Measurements from ENCODE around the gene IGSF21.

The IGSF21 gene

DNA sequence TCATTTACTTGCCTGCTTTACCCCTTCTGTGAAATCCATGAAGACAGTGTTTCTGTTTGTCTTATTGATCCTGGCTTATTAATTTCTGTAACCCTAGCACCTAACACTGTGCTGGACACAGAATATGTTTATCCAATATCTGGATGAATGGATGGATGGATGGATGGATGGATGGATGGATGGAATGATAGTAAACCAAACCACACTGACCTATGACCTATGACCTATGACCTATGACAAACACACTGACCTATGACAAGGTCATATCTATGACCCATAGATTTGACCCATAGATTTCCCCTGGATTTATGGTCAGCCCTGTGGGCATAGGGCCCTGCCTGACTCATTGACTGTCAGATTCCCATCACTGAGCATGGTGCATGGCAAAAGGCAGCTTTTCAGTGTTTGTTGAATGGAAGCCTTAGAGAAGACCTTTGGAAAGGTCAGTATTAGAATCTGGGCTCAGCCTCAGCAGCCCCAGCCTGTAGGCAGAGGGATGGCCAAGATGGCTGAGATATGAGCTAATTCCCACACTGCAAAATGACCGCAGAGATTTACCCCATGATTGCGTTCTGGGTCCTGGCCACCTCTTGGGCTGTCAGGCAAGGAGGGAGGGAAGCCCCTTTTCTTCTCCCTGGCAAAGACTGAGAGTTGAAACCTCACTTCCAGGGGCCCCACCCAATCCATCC lies 24.6 kb downstream of the IGSF21 start:
- DNase-seq (ENCODE audit: low read depth), result no peak
- TF ChIP-seq, protein P1, sequence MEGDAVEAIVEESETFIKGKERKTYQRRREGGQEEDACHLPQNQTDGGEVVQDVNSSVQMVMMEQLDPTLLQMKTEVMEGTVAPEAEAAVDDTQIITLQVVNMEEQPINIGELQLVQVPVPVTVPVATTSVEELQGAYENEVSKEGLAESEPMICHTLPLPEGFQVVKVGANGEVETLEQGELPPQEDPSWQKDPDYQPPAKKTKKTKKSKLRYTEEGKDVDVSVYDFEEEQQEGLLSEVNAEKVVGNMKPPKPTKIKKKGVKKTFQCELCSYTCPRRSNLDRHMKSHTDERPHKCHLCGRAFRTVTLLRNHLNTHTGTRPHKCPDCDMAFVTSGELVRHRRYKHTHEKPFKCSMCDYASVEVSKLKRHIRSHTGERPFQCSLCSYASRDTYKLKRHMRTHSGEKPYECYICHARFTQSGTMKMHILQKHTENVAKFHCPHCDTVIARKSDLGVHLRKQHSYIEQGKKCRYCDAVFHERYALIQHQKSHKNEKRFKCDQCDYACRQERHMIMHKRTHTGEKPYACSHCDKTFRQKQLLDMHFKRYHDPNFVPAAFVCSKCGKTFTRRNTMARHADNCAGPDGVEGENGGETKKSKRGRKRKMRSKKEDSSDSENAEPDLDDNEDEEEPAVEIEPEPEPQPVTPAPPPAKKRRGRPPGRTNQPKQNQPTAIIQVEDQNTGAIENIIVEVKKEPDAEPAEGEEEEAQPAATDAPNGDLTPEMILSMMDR (IDR thresholded peaks at IDR 0.05; ENCODE audit: insufficient read depth, low read depth, low read length, missing control alignments), result no peak

GRCh38 chr1:18132711-18133541 lies 25.3 kb downstream of the IGSF21 start:
- no peak for DNase-seq (ENCODE audit: low read depth)
- TF ChIP-seq, protein P1 (IDR thresholded peaks at IDR 0.05; ENCODE audit: insufficient read depth, low read depth, low read length, missing control alignments), result no peak
- no peak overlapping the region for H3K4me3 ChIP-seq (ENCODE audit: low read depth, low read length)

More for the DNA sequence above, 24.6 kb downstream of the IGSF21 start:
- H3K4me3 ChIP-seq (ENCODE audit: low read depth, low read length), result no peak overlapping the region

DNA sequence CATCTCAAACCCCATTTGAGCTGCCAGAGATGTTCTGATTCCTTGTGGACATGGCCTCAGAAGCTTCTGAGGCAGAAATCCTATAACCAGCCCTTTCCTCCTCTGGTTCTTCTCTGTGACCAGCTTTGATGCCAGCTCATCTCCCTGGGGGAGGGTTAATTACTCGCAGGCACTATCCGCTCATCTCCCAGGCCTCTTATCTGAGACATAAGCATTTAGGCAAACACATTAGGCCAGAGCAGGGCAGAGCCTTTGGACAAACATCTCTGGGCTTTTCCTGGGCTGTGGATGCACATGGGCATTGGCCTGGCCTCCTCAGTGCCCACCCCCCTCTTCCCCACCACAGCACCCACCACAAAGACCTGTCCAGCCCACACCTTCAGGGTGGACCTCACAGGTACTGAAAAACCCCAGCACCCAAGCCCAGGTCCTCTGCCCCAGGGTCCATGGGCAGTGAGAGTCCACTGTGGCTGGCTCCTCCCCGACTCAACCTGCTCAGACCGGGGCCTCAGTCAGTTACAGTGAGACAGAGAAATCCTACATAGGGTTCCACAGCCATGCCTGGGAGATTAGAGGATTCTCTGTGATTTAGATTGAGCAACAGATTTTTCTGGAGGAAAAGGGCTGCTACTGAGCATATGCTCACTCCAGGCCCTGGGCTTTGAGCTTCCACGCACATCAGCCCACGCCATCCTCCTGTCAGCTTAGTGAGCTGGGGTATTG lies 26.9 kb downstream of the IGSF21 start:
- DNase-seq (ENCODE audit: low read depth), result no peak
- H3K4me3 ChIP-seq (ENCODE audit: low read depth, low read length), result no peak overlapping the region
- TF ChIP-seq, protein P1 (IDR thresholded peaks at IDR 0.05; ENCODE audit: insufficient read depth, low read depth, low read length, missing control alignments), result no peak

GRCh38 chr1:18137759-18138345 lies 30.3 kb downstream of the IGSF21 start:
- TF ChIP-seq, protein P1 (IDR thresholded peaks at IDR 0.05; ENCODE audit: insufficient read depth, low read depth, low read length, missing control alignments), result no peak
- no peak for DNase-seq (ENCODE audit: low read depth)
- H3K4me3 ChIP-seq (ENCODE audit: low read depth, low read length), result no peak overlapping the region

GRCh38 chr1:18139198-18139981 lies 31.8 kb downstream of the IGSF21 start:
- TF ChIP-seq, protein P1 (IDR thresholded peaks at IDR 0.05; ENCODE audit: insufficient read depth, low read depth, low read length, missing control alignments), result no peak
- H3K4me3 ChIP-seq (ENCODE audit: low read depth, low read length), result no peak overlapping the region
- no peak for DNase-seq (ENCODE audit: low read depth)

GRCh38 chr1:18140411-18140810 lies 32.8 kb downstream of the IGSF21 start:
- TF ChIP-seq, protein P1 (IDR thresholded peaks at IDR 0.05; ENCODE audit: insufficient read depth, low read depth, low read length, missing control alignments), result no peak
- no peak for DNase-seq (ENCODE audit: low read depth)
- no peak overlapping the region for H3K4me3 ChIP-seq (ENCODE audit: low read depth, low read length)

Data from GM12865 (cell line).